Measurements from ENCODE around the gene MAPRE3. TPM values are rescaled to one million over a fixed set of nuclear protein-coding genes. Genes with fewer than 3 reads are reported as not detected.
A peak's percentile ranks its signal among the peaks of the same experiment; 100 is the strongest.

The MAPRE3 gene
- total and polyA plus RNA-seq, 9 of the 15 experiments (the other 6 are each of a cell fraction or from before 2014, with no cell fraction given): 0.70 to 43.2 (median 12.6) TPM

DNA sequence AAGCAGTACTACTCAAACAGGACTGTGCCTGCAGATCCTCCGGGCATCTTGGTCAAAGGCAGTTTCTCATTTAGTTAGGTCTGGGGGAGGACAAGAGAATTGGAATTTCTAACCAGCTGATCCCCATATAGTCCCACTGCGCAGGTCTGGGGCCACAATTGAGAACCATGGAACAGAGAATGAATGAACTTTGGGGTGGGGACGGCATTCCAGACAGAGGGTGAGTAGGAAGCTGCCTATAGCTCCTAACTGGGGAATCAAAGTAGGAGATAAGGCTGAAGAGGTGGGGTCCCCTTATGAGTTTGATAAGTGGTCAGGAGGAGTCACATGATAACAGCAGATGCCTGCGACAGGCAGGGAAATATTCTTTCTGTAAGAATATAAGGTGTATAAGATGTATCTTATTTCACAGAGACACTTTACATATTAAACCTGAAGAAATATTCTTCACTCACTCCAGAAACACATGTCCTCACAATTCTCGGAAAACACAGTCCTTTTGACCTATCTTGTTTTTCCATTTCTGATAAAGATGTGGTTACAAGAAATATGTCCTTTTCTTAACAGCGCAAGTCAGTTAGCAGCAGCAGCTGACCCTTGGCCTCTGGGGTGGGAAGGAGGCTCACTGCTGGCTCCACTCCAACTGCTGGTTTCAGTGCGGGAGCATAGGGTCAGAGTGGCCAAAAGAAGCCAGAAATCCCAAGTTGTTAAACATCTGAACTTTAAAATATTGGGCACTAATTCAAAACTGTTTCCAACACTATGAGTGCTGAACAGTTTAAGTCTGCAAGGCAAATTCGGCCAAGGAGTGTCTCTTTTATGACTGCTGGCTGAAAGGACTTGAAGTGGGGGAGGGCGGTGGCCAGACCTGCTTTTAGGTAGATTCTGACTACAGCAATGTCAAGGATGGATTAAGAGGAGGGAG lies 49.8 kb downstream of the MAPRE3 start (continued):
- TF ChIP-seq, protein P1, sequence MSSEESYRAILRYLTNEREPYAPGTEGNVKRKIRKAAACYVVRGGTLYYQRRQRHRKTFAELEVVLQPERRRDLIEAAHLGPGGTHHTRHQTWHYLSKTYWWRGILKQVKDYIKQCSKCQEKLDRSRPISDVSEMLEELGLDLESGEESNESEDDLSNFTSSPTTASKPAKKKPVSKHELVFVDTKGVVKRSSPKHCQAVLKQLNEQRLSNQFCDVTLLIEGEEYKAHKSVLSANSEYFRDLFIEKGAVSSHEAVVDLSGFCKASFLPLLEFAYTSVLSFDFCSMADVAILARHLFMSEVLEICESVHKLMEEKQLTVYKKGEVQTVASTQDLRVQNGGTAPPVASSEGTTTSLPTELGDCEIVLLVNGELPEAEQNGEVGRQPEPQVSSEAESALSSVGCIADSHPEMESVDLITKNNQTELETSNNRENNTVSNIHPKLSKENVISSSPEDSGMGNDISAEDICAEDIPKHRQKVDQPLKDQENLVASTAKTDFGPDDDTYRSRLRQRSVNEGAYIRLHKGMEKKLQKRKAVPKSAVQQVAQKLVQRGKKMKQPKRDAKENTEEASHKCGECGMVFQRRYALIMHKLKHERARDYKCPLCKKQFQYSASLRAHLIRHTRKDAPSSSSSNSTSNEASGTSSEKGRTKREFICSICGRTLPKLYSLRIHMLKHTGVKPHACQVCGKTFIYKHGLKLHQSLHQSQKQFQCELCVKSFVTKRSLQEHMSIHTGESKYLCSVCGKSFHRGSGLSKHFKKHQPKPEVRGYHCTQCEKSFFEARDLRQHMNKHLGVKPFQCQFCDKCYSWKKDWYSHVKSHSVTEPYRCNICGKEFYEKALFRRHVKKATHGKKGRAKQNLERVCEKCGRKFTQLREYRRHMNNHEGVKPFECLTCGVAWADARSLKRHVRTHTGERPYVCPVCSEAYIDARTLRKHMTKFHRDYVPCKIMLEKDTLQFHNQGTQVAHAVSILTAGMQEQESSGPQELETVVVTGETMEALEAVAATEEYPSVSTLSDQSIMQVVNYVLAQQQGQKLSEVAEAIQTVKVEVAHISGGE (CRISPR knock-in tag; IDR thresholded peaks at IDR 0.05): peak in 1 of 3 experiments; percentile 63; a peak in 1 of 6 replicates
- TF ChIP-seq, protein P2, sequence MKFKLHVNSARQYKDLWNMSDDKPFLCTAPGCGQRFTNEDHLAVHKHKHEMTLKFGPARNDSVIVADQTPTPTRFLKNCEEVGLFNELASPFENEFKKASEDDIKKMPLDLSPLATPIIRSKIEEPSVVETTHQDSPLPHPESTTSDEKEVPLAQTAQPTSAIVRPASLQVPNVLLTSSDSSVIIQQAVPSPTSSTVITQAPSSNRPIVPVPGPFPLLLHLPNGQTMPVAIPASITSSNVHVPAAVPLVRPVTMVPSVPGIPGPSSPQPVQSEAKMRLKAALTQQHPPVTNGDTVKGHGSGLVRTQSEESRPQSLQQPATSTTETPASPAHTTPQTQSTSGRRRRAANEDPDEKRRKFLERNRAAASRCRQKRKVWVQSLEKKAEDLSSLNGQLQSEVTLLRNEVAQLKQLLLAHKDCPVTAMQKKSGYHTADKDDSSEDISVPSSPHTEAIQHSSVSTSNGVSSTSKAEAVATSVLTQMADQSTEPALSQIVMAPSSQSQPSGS (CRISPR knock-in tag; IDR thresholded peaks at IDR 0.05): no peak
- TF ChIP-seq, protein P3, sequence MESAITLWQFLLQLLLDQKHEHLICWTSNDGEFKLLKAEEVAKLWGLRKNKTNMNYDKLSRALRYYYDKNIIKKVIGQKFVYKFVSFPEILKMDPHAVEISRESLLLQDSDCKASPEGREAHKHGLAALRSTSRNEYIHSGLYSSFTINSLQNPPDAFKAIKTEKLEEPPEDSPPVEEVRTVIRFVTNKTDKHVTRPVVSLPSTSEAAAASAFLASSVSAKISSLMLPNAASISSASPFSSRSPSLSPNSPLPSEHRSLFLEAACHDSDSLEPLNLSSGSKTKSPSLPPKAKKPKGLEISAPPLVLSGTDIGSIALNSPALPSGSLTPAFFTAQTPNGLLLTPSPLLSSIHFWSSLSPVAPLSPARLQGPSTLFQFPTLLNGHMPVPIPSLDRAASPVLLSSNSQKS (CRISPR knock-in tag; IDR thresholded peaks at IDR 0.05): no peak
- no peak for TF ChIP-seq MEF2D (tag; conservative IDR thresholded peaks at IDR 0.05; ENCODE audit: low read depth)
- TF ChIP-seq DPF2 (IDR thresholded peaks at IDR 0.05): peak; percentile 90
- no peak for TF ChIP-seq ATF1 (CRISPR knock-in tag; IDR thresholded peaks at IDR 0.05)
- TF ChIP-seq ATF1 (tag; IDR thresholded peaks at IDR 0.05): peak; percentile 53; the same call in 1 of the 2 replicates
- TF ChIP-seq DACH1 (IDR thresholded peaks at IDR 0.05; ENCODE audit: partially characterized antibody): peak; percentile 63
- TF ChIP-seq ZFX (CRISPR knock-in tag; IDR thresholded peaks at IDR 0.05): no peak
- TF ChIP-seq ZNF408 (CRISPR knock-in tag; IDR thresholded peaks at IDR 0.05; ENCODE audit: low read depth): no peak
- TF ChIP-seq YBX1 (IDR thresholded peaks at IDR 0.05): no peak
- no peak for TF ChIP-seq NCOA4 (IDR thresholded peaks at IDR 0.05; ENCODE audit: partially characterized antibody)
- peak; percentile 70; the same call in 1 of the 2 replicates for TF ChIP-seq GATAD2B (IDR thresholded peaks at IDR 0.05; ENCODE audit: borderline replicate concordance)
- peak; percentile 21; the same call in 1 of the 2 replicates for TF ChIP-seq KLF6 (CRISPR knock-in tag; IDR thresholded peaks at IDR 0.05; ENCODE audit: borderline replicate concordance)
- peak; percentile 69 for TF ChIP-seq PML (IDR thresholded peaks at IDR 0.05; ENCODE audit: low read length)
- TF ChIP-seq SRSF1 (IDR thresholded peaks at IDR 0.05; ENCODE audit: low read depth, low read length): no peak
- TF ChIP-seq SOX6 (IDR thresholded peaks at IDR 0.05): peak; percentile 87
- TF ChIP-seq ZNF57 (CRISPR knock-in tag; IDR thresholded peaks at IDR 0.05): no peak
- TF ChIP-seq, protein P4, sequence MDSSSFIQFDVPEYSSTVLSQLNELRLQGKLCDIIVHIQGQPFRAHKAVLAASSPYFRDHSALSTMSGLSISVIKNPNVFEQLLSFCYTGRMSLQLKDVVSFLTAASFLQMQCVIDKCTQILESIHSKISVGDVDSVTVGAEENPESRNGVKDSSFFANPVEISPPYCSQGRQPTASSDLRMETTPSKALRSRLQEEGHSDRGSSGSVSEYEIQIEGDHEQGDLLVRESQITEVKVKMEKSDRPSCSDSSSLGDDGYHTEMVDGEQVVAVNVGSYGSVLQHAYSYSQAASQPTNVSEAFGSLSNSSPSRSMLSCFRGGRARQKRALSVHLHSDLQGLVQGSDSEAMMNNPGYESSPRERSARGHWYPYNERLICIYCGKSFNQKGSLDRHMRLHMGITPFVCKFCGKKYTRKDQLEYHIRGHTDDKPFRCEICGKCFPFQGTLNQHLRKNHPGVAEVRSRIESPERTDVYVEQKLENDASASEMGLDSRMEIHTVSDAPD (CRISPR knock-in tag; IDR thresholded peaks at IDR 0.05): no peak
- TF ChIP-seq EZH2 (IDR thresholded peaks at IDR 0.05; ENCODE audit: borderline replicate concordance, low read depth, low read length): no peak
- peak; percentile 34; the same call in 1 of the 2 replicates for TF ChIP-seq SP1 (CRISPR knock-in tag; IDR thresholded peaks at IDR 0.05)

Data from K562 (cell line).